ENCODE data around the gene MTERF4. TPM values are rescaled to one million over a fixed set of nuclear protein-coding genes. Genes with fewer than 3 reads are reported as not detected.

MTERF4 gene
- total RNA-seq, 1 donor: 36.5 TPM

DNA sequence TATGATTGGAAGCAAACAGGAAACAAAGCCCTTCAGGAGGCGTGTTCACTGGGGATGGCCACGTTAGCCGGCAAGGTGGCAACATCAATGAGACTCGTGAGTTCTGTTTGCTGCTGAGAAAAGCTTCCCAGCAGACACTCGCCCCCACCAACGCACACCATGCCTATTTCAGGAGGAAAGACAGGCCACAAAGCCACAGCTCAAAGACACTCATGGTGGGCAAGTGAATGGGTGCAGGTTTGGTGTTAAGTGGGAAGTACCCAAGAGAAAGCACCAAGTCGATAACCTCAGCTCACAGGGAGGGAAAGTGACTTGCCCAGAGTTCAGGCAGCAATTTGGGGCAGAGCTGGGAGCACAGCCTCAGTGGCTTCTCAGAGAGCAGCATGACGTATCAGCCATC lies 10.5 kb upstream of the MTERF4 start:
- TF ChIP-seq, protein P1, sequence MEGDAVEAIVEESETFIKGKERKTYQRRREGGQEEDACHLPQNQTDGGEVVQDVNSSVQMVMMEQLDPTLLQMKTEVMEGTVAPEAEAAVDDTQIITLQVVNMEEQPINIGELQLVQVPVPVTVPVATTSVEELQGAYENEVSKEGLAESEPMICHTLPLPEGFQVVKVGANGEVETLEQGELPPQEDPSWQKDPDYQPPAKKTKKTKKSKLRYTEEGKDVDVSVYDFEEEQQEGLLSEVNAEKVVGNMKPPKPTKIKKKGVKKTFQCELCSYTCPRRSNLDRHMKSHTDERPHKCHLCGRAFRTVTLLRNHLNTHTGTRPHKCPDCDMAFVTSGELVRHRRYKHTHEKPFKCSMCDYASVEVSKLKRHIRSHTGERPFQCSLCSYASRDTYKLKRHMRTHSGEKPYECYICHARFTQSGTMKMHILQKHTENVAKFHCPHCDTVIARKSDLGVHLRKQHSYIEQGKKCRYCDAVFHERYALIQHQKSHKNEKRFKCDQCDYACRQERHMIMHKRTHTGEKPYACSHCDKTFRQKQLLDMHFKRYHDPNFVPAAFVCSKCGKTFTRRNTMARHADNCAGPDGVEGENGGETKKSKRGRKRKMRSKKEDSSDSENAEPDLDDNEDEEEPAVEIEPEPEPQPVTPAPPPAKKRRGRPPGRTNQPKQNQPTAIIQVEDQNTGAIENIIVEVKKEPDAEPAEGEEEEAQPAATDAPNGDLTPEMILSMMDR (IDR thresholded peaks at IDR 0.05; ENCODE audit: insufficient read depth, low read length): no peak
- H3K4me3 ChIP-seq (ENCODE audit: low read depth, low read length): no peak overlapping the region
- no peak for DNase-seq (ENCODE audit: low read depth)

DNA sequence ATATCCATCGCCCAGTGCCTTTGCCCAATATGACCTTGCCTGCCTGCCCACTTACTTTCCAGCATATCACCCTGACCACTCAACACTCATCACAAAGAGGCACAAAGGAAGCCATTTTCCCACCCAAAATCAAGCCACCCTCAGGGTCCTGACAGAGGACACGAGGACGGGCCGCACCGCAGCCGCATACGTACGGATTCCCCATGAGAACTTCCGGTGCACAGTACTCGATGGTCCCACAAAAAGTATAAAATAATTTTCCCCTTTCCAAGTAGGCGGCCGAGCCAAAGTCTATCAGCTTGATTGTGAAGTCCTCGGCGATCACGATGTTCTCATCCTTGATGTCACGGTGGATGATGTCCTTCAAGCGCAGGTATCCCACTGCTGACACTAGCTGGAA lies 10.0 kb upstream of the MTERF4 start:
- no peak overlapping the region for H3K4me3 ChIP-seq (ENCODE audit: low read depth, low read length)
- TF ChIP-seq, protein P1 (IDR thresholded peaks at IDR 0.05; ENCODE audit: insufficient read depth, low read length): no peak
- no peak for DNase-seq (ENCODE audit: low read depth)

DNA sequence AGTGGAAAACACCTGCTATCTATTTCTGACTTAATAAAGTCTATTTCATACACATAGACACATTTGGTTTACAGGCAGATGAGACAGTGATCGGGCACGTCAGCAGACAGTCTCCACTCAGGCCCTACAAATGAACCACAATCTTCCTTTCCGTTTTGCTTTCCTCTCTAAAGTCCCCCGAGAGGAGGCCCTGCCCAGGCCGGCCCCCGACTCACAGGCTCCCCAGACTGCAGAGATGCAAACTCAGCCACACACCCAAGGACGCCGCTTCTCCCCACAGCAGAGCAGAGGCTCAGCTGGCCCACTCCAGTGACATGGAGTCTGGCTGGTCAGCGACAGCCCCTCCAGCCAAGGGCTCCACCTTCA lies 9.3 kb upstream of the MTERF4 start:
- DNase-seq (ENCODE audit: low read depth): no peak
- TF ChIP-seq, protein P1 (IDR thresholded peaks at IDR 0.05; ENCODE audit: insufficient read depth, low read length): no peak
- H3K4me3 ChIP-seq (ENCODE audit: low read depth, low read length): no peak overlapping the region

DNA sequence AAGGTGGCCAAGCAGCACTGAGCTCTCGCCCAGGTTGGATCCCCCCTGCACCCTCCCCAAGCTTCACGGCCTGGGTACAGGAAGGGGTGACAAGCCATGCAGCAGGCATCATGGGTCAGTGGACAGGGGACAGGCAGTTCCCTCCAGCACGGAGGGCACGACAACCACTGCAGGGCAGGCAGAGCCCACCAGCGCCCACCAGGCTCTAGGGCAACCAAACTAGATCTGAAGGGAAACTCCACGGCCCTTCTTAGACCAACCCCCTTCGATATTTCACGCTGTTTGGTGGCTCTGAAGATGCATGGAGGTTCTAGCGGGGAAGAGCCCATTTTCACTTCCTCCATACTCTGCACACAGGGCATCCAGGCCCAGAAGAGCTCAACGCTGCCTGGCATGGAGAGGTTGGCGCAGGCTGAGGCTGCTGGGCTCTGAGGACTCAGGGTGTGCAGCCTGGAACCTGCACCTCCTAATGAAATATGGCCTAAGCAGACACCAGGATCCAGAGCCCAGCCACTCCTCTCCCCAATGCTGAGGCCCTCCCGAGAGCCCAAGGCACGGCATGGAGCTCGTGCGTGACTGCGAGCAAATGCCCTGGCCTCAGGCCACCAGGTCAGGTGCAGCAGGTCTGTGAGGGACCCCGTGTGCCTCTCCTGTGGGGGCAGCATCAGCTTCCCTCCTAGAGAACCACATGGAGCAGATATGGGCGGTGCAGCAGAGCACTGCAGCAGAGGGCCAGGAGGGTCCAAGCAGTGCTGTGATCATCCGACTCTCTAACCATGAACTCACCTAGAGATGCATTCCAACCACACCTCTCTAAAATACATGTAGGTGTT lies 8.7 kb upstream of the MTERF4 start:
- no peak overlapping the region for H3K4me3 ChIP-seq (ENCODE audit: low read depth, low read length)
- TF ChIP-seq, protein P1 (IDR thresholded peaks at IDR 0.05; ENCODE audit: insufficient read depth, low read length): no peak
- DNase-seq (ENCODE audit: low read depth): no peak

DNA sequence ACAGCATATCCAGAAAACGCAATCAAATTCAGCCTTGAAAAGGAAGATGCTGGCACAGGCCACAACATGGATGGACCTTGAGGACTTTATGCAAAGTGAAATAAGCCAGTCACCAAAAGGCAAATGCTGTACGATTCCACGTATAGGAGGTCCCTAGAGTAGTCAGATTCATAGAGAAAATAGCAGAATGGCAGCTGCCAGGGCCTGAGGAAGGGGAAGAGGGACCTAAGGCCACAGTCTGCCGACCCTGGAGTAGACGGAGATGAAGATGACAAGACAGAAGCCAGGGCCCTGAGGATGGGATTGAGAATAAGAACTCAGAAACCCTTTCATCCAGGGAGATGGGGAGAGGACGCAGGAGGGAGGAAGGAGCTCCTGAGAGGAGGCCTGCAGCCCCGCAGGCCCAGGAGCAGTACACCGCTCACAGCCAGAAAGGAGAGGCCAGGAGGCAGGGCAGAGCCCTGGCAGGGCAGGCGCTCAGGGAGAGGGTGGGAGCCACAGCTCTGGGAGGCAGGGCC lies 8.1 kb upstream of the MTERF4 start:
- no peak for DNase-seq (ENCODE audit: low read depth)
- TF ChIP-seq, protein P1 (IDR thresholded peaks at IDR 0.05; ENCODE audit: insufficient read depth, low read length): no peak
- no peak overlapping the region for H3K4me3 ChIP-seq (ENCODE audit: low read depth, low read length)

DNA sequence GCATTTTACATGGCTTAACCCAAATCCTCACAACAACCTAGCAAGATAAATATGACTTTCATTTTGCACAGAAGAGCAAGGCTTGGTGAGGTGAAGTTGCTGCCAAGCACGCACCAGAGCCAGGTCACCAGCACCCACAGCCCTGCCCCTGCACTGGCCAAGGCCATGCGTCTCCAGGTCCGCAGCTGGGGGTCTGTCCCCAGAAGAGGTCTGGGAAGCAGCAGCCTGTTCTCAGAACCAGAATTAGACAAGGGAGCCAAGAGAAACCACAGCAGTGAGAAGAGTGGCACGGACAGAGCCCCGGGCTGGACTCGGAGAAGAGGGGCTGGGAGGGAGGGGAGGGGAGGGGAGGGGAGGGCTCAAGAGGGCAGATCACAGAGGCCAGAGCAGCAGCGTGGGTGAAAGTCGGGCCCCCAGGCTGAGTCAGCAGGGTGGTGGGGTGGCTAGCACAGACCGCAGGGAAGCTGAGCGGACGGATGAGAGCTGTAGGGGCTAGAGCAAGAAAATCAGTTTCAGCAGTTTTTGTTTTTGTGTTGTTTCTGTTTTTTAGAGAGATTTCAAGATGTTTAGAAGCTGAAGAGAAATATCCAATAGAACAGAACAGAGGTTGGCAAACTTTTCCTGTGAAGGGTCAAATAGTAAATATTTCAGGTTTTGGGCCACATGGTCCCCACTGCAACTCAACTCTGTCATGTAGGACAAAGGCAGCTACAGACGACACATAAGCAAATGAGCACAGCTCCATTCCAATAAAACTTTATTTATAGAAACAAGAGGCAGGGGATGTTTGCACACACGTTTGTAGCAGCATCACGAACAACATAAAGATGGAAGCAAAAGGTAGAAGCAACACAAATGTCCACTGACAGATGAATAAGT lies 7.4 kb upstream of the MTERF4 start:
- TF ChIP-seq, protein P1 (IDR thresholded peaks at IDR 0.05; ENCODE audit: insufficient read depth, low read length): no peak
- H3K4me3 ChIP-seq (ENCODE audit: low read depth, low read length): no peak overlapping the region
- DNase-seq (ENCODE audit: low read depth): no peak
